CD4-positive, alpha-beta T cell (primary cell): ENCODE results near the gene KLRG1. TPM values are rescaled to one million over a fixed set of nuclear protein-coding genes. Genes with fewer than 3 reads are reported as not detected.
A peak's percentile ranks its signal among the peaks of the same experiment; 100 is the strongest.

Experiments used
- ATAC-seq: fragments of 200-7000 bp; cut with Tn5 transposase; one replicate; pipeline ENCODE4 v1.10.0; 2022; ENCODE audit warnings: mild to moderate bottlenecking; ENCODE audit not compliant: poor library complexity
- CTCF ChIA-PET: fragments of 350-600 bp; sonication (Branson Sonifier 250); formaldehyde crosslinking; loops from one replicate; lab custom pipeline; 2021; ENCODE audit warnings: antibody characterized with exemption, inconsistent platforms; lab: Charles Lee
- POLR2A ChIA-PET: fragments of 350-600 bp; sonication (Branson Sonifier 250); formaldehyde crosslinking; loops from one replicate; lab custom pipeline; 2021; ENCODE audit warnings: antibody characterized with exemption, inconsistent platforms; lab: Charles Lee
- DNase-seq, 14 experiments: peaks; one replicate each; pipeline ENCODE4 v3.0.0-alpha.2; 2013 to 2020; ENCODE audit warnings: mixed read lengths in 2 of 14
- H3K27ac ChIP-seq, 2 donors: one replicate each; pipeline versions ENCODE4 v1.5.1 to v1.7.0; 2013; ENCODE audit warnings: low read length in 2 of 2, low read depth in 1 of 2, mild to moderate bottlenecking in 1 of 2
- H3K27me3 ChIP-seq, 2 experiments: 1 replicate in 1 of 2; 2 replicates in 1 of 2; pipeline versions ENCODE4 v1.6.1 to v1.7.0; 2013; ENCODE audit warnings: low read length in 2 of 2, control low read depth in 1 of 2, mild to moderate bottlenecking in 1 of 2, moderate library complexity in 1 of 2; ENCODE audit not compliant: insufficient read depth in 2 of 2, control insufficient read depth in 1 of 2
- H3K36me3 ChIP-seq: one replicate; pipeline ENCODE4 v1.6.1; 2013; ENCODE audit warnings: low read length, control low read depth; ENCODE audit not compliant: insufficient read depth
- H3K4me1 ChIP-seq: one replicate; pipeline ENCODE4 v1.6.1; 2013; ENCODE audit warnings: low read length, control low read depth; ENCODE audit not compliant: insufficient read depth
- H3K4me3 ChIP-seq: one replicate; pipeline ENCODE4 v1.5.1; 2013; ENCODE audit warnings: mild to moderate bottlenecking, low read length, moderate library complexity
- H3K9me3 ChIP-seq, 2 experiments: 1 replicate in 1 of 2; 2 replicates in 1 of 2; pipeline versions ENCODE4 v1.6.1 to v1.7.0; 2013; ENCODE audit warnings: low read length in 2 of 2, mild to moderate bottlenecking in 2 of 2, control low read depth in 1 of 2, moderate library complexity in 1 of 2; ENCODE audit not compliant: control insufficient read depth in 1 of 2, insufficient read depth in 1 of 2
- H3K27ac Mint-ChIP-seq: one replicate; pipeline ENCODE4 v1.8.0; 2020; ENCODE audit warnings: mixed read lengths
- H3K27me3 Mint-ChIP-seq: one replicate; pipeline ENCODE4 v1.8.0; 2021; ENCODE audit warnings: mixed read lengths
- H3K36me3 Mint-ChIP-seq: one replicate; pipeline ENCODE4 v1.8.0; 2021; ENCODE audit warnings: low read depth, mixed read lengths
- H3K4me1 Mint-ChIP-seq: one replicate; pipeline ENCODE4 v1.8.0; 2021; ENCODE audit warnings: low read depth, mixed read lengths
- H3K4me3 Mint-ChIP-seq: one replicate; pipeline ENCODE4 v1.8.0; 2020; ENCODE audit warnings: mild to moderate bottlenecking, mixed read lengths
- H3K9me3 Mint-ChIP-seq: one replicate; pipeline ENCODE4 v1.8.0; 2020; ENCODE audit warnings: mixed read lengths
- intact Hi-C, 2 experiments: fragments of 100-400 bp; cut with DNase I in 1 of 2; cut with micrococcal nuclease in 1 of 2; formaldehyde crosslinking; loops; one replicate each; pipeline versions ENCODE4 v1.15.1 to v1.9.0; 2023 to 2025; cut with DNase I, micrococcal nuclease
- total RNA-seq, 174 experiments: library from RNA in 2 of 174; stranded (reverse) in 2 of 174; gene quantifications; one replicate each; pipeline ENCODE4 v1.2.3 and lab custom pipeline; 2021 to 2026
- TF ChIP-seq, protein P1 (sequence below): fragments of 200-600 bp; IDR thresholded peaks from one replicate; pipeline ENCODE4 v1.8.0; 2022; ENCODE audit warnings: antibody characterized with exemption, mild to moderate bottlenecking

The KLRG1 gene
- total RNA-seq, 2 experiments from 2014 or later = 8.4 to 10.5 TPM

DNA sequence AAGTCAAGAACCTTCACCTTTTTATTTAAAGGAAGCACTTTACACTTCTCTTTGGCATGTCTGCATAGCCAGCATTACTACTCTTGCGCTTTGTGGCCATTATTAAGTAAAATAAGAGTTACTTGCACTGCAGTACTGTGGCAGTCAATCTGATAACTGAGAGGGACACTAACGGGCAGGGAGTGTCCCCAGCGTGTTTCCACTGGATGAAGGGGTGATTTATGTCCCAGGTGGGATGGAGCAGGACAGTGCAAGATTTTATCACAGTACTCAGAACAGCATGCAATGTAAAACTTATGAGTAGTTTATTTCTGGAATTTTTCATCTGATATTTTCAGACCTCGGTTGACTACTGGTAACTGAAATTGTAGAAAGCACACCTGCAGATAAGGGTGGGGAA is 31.8 kb upstream of the KLRG1 start:
- CTCF ChIA-PET = interaction anchor here (0.7 to 1.8 kb wide), 2 partner anchors 7 to 53 kb away, joined by 4 to 5 read pairs; partner anchors contain the start of gene M6PR
- H3K27me3 Mint-ChIP-seq = no peaks in the 10 kb centered on the region
- ATAC-seq (no peak), DNase-seq (no peak)
- Histone ChIP-seq H3K4me1 (peaks cover 83% of the 10 kb centered on the region), H3K36me3 (no peaks in the 10 kb centered on the region), H3K4me3 (no peak overlapping the region), H3K9me3 (peaks cover 0 to 17% of the 10 kb centered on the region in 2 experiments), H3K27ac (peak overlapping the region in 1 of 2 donors; percentile 68), H3K27me3 (no peaks in the 10 kb centered on the region)
- H3K9me3 Mint-ChIP-seq = no peaks in the 10 kb centered on the region
- TF ChIP-seq, protein P1, sequence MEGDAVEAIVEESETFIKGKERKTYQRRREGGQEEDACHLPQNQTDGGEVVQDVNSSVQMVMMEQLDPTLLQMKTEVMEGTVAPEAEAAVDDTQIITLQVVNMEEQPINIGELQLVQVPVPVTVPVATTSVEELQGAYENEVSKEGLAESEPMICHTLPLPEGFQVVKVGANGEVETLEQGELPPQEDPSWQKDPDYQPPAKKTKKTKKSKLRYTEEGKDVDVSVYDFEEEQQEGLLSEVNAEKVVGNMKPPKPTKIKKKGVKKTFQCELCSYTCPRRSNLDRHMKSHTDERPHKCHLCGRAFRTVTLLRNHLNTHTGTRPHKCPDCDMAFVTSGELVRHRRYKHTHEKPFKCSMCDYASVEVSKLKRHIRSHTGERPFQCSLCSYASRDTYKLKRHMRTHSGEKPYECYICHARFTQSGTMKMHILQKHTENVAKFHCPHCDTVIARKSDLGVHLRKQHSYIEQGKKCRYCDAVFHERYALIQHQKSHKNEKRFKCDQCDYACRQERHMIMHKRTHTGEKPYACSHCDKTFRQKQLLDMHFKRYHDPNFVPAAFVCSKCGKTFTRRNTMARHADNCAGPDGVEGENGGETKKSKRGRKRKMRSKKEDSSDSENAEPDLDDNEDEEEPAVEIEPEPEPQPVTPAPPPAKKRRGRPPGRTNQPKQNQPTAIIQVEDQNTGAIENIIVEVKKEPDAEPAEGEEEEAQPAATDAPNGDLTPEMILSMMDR = no peak
- H3K4me3 Mint-ChIP-seq = peak overlapping the region; percentile 57
- peak overlapping the region; percentile 93 for H3K27ac Mint-ChIP-seq
- POLR2A ChIA-PET = no interaction called here
- peaks cover 32% of the 10 kb centered on the region for H3K36me3 Mint-ChIP-seq
- H3K4me1 Mint-ChIP-seq = peaks cover 85% of the 10 kb centered on the region
- intact Hi-C loops = loop anchor here in 1 of 2 experiments (5.0 kb wide), 1 partner anchor 35 kb away; no protein-coding TSS in a partner anchor

DNA sequence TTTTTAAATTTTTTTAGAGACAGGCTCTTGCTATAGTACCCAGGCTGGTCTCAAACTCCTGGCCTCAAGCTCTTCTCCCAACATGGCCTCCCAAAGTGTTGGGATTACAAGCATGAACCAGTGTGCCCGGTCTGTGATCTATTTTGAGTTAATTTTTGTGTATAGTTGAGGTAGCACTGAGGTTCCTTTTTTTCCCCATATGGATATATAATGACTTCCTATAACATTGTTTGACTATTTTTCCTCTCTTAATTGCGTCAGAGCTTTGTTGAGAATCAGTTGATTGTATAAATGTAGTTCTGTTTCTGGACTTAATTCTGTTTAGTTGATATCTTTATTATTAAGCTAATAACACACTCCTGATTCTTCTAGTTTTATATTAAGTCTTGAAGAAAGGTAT is 31.3 kb upstream of the KLRG1 start:
- peaks cover 78% of the 10 kb centered on the region for H3K4me1 ChIP-seq
- H3K9me3 Mint-ChIP-seq = no peaks in the 10 kb centered on the region
- H3K4me3 ChIP-seq = no peak overlapping the region
- peak overlapping the region; percentile 93 for H3K27ac Mint-ChIP-seq
- H3K36me3 ChIP-seq = no peaks in the 10 kb centered on the region
- DNase-seq (no peak), ATAC-seq (no peak)
- H3K36me3 Mint-ChIP-seq = peaks cover 37% of the 10 kb centered on the region
- no peaks in the 10 kb centered on the region for H3K27me3 ChIP-seq
- TF ChIP-seq, protein P1 = no peak
- peak overlapping the region; percentile 12 for H3K4me3 Mint-ChIP-seq
- intact Hi-C loops = loop anchor here in 1 of 2 experiments (5.0 kb wide), 1 partner anchor 34 kb away; no protein-coding TSS in a partner anchor
- peaks cover 85% of the 10 kb centered on the region for H3K4me1 Mint-ChIP-seq
- no peaks in the 10 kb centered on the region for H3K27me3 Mint-ChIP-seq
- POLR2A ChIA-PET = interaction anchor here (0.7 kb wide), 1 partner anchor 1025 kb away, joined by 3 read pairs; no protein-coding TSS in a partner anchor
- CTCF ChIA-PET = interaction anchor here (0.7 to 1.8 kb wide), 2 partner anchors 8 to 52 kb away, joined by 4 to 5 read pairs; partner anchors contain the start of gene M6PR
- peaks cover 0 to 14% of the 10 kb centered on the region in 2 experiments for H3K9me3 ChIP-seq
- peak overlapping the region in 1 of 2 donors; percentile 31 for H3K27ac ChIP-seq

DNA sequence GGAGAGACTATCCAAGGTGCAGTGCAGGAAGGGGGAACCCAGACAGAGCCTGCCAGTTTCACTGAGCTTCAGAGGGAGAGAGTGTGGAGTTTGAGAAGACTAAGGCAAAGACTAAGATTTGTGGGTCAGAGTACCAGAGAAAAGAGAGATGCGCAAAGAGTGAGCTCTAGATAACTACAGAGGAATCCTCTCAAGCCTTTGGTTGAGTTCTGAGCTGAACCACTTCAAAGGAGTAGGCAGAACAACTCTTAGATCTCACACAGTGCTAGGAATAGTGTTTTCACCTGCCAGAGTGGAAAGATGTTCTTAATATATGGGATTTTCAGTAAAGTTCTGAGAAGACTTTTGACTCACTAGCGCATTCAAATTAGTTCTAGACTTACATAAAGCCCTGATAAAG is 29.2 kb upstream of the KLRG1 start:
- peaks cover 0 to 13% of the 10 kb centered on the region in 2 experiments for H3K9me3 ChIP-seq
- TF ChIP-seq, protein P1 = no peak
- ATAC-seq (peak; percentile 97), DNase-seq (peak in 3 of 14 experiments; percentile 40 to 70 (median 67))
- no peaks in the 10 kb centered on the region for H3K36me3 ChIP-seq
- ChIA-PET CTCF (interaction anchor here (0.9 to 1.5 kb wide), 3 partner anchors 10 to 90 kb away, joined by 3 to 5 read pairs (median 4); partner anchors contain the start of gene M6PR), POLR2A (interaction anchor here (0.7 to 3.9 kb wide), 10 partner anchors 9 to 77 kb away, joined by 3 to 32 read pairs (median 4); partner anchors contain the start of gene M6PR)
- H3K36me3 Mint-ChIP-seq = peaks cover 47% of the 10 kb centered on the region
- H3K4me1 Mint-ChIP-seq = peaks cover 74% of the 10 kb centered on the region
- no peaks in the 10 kb centered on the region for H3K27me3 ChIP-seq
- no peak overlapping the region for H3K4me3 ChIP-seq
- H3K27ac ChIP-seq = peak overlapping the region; percentile 47
- no peaks in the 10 kb centered on the region for H3K9me3 Mint-ChIP-seq
- intact Hi-C loops = no loop called here
- peak overlapping the region; percentile 65 for H3K4me3 Mint-ChIP-seq
- peaks cover 60% of the 10 kb centered on the region for H3K4me1 ChIP-seq
- peak overlapping the region; percentile 93 for H3K27ac Mint-ChIP-seq
- no peaks in the 10 kb centered on the region for H3K27me3 Mint-ChIP-seq
